Peyer's patch (tissue), 4 donors: ENCODE results near the gene GSKIP. TPM values are rescaled to one million over a fixed set of nuclear protein-coding genes. Genes with fewer than 3 reads are reported as not detected.

ENCODE experiments used
- DNase-seq, 3 donors: peaks; one replicate each; pipeline ENCODE4 v3.0.0-alpha.2; 2017 to 2019
- H3K27ac ChIP-seq, 4 donors: fragments of 200-600 bp; sonication (generic); one replicate each; pipeline ENCODE4 v1.5.1; 2016 to 2019
- H3K27me3 ChIP-seq, 2 donors: fragments of 200-600 bp; sonication (generic); one replicate each; pipeline ENCODE4 v1.5.1; 2019
- H3K36me3 ChIP-seq, 3 donors: fragments of 200-600 bp; sonication (generic); one replicate each; pipeline ENCODE4 v1.5.1; 2016 to 2019
- H3K4me1 ChIP-seq, 4 donors: fragments of 200-600 bp; sonication (generic); one replicate each; pipeline ENCODE4 v1.5.1; 2016 to 2019
- H3K4me3 ChIP-seq, 4 donors: fragments of 200-600 bp; sonication (generic); 1 replicate in 3 of 4; 2 replicates in 1 of 4; pipeline ENCODE4 v1.5.1; 2016 to 2019; ENCODE audit warnings: mild to moderate bottlenecking in 1 of 4
- H3K9me3 ChIP-seq, 4 donors: fragments of 200-600 bp; sonication (generic); one replicate each; pipeline ENCODE4 v1.5.1; 2016 to 2019; ENCODE audit warnings: mild to moderate bottlenecking in 1 of 4
- CTCF ChIP-seq, 6 experiments: fragments of 450-650 bp in 4 of 6; fragments of 200-600 bp in 2 of 6; sonication (generic) in 1 of 6; IDR thresholded peaks; one replicate each; pipeline ENCODE4 v1.5.1; 2017 to 2019; ENCODE audit warnings: antibody characterized with exemption in 6 of 6, mild to moderate bottlenecking in 3 of 6, moderate library complexity in 1 of 6
- POLR2A ChIP-seq, 2 donors: fragments of 450-650 bp; IDR thresholded peaks; one replicate each; pipeline ENCODE4 v1.5.1; 2017; ENCODE audit warnings: antibody characterized with exemption in 2 of 2, mild to moderate bottlenecking in 2 of 2, moderate library complexity in 2 of 2
- total RNA-seq, 4 donors: library from RNA; depleted of rRNA; stranded (reverse); fragments of >200 nt; gene quantifications; one replicate each; pipeline ENCODE4 v1.1.0, GENCODE V29; 2016

GSKIP gene
- total RNA-seq, 4 donors from 2014 or later = 56.8 to 140 (median 62.8) TPM

DNA sequence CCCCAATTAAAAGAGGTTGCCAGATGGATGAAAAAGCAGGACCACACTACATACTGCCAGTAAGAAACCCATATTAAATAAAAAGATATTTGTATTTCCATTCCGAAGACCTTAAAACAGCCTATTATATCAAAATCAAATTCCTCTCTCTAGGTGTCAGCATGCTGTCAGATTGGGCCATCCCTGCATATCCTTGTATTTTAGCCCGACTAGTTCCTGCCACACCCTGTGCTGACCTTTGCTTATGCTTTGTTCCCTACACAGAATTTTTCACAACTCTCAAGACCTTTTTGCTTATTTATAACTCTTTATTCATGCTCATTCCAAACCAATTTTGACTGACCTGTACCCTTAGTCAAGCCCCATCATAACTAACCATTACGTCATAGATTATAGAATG lies 12.8 kb downstream of the GSKIP start:
- Histone ChIP-seq H3K27me3 (no peaks in the 10 kb centered on the region), H3K27ac (no peak overlapping the region), H3K4me3 (no peak overlapping the region), H3K9me3 (no peaks in the 10 kb centered on the region), H3K36me3 (no peaks in the 10 kb centered on the region), H3K4me1 (no peaks in the 10 kb centered on the region)
- no peak for TF ChIP-seq CTCF (IDR thresholded peaks at IDR 0.05)
- DNase-seq = no peak

DNA sequence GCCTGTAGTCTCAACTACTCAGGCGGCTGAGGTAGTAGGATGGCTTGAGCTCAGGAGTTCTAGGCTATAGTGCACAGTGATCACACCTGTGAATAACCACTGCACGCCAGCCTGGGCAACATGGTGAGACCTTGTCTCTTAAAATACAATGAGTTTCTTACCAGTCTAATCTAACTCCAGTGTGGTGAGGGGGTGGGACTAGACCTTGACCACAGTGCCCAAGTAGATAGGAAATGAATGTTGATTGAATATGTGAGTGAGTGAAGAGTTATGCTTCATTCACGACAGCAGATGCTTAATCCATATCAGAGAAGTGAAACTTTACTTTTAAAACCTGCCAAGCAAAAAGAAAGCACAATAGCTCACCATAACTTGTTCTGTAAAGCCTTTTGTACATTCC lies 17.4 kb downstream of the GSKIP start:
- Histone ChIP-seq H3K4me1 (no peaks in the 10 kb centered on the region), H3K9me3 (no peaks in the 10 kb centered on the region), H3K36me3 (peaks cover 0 to 29% (median 0%) of the 10 kb centered on the region in 3 donors), H3K27ac (no peak overlapping the region), H3K4me3 (no peak overlapping the region), H3K27me3 (no peaks in the 10 kb centered on the region)
- no peak for DNase-seq
- TF ChIP-seq CTCF (IDR thresholded peaks at IDR 0.05) = no peak
- TF ChIP-seq POLR2A (IDR thresholded peaks at IDR 0.05) = no peak

GRCh38 chr14:96383445-96383844 lies 20.1 kb downstream of the GSKIP start:
- Histone ChIP-seq H3K27me3 (no peaks in the 10 kb centered on the region), H3K36me3 (peaks cover 0 to 46% (median 0%) of the 10 kb centered on the region in 3 donors)

GRCh38 chr14:96384053-96384452 lies 20.7 kb downstream of the GSKIP start:
- TF ChIP-seq CTCF (IDR thresholded peaks at IDR 0.05) (no peak), POLR2A (IDR thresholded peaks at IDR 0.05) (no peak)
- Histone ChIP-seq H3K4me3 (no peak overlapping the region), H3K36me3 (peaks cover 0 to 46% (median 0%) of the 10 kb centered on the region in 3 donors), H3K27ac (no peak overlapping the region), H3K27me3 (no peaks in the 10 kb centered on the region), H3K4me1 (no peaks in the 10 kb centered on the region), H3K9me3 (no peaks in the 10 kb centered on the region)
- no peak for DNase-seq

More at GRCh38 chr14:96383445-96383844, 20.1 kb downstream of the GSKIP start:
- H3K9me3 ChIP-seq = no peaks in the 10 kb centered on the region
- no peak for TF ChIP-seq CTCF (IDR thresholded peaks at IDR 0.05)
- TF ChIP-seq POLR2A (IDR thresholded peaks at IDR 0.05) = no peak
- DNase-seq = no peak
- H3K27ac ChIP-seq = no peak overlapping the region
- no peak overlapping the region for H3K4me3 ChIP-seq
- H3K4me1 ChIP-seq = no peaks in the 10 kb centered on the region

GRCh38 chr14:96384740-96385139 lies 21.4 kb downstream of the GSKIP start:
- DNase-seq = no peak
- H3K27me3 ChIP-seq = no peaks in the 10 kb centered on the region
- H3K27ac ChIP-seq = no peak overlapping the region
- no peaks in the 10 kb centered on the region for H3K4me1 ChIP-seq
- H3K36me3 ChIP-seq = peaks cover 0 to 46% (median 0%) of the 10 kb centered on the region in 3 donors
- H3K9me3 ChIP-seq = no peaks in the 10 kb centered on the region
- TF ChIP-seq POLR2A (IDR thresholded peaks at IDR 0.05) (no peak), CTCF (IDR thresholded peaks at IDR 0.05) (no peak)
- H3K4me3 ChIP-seq = no peak overlapping the region

DNA sequence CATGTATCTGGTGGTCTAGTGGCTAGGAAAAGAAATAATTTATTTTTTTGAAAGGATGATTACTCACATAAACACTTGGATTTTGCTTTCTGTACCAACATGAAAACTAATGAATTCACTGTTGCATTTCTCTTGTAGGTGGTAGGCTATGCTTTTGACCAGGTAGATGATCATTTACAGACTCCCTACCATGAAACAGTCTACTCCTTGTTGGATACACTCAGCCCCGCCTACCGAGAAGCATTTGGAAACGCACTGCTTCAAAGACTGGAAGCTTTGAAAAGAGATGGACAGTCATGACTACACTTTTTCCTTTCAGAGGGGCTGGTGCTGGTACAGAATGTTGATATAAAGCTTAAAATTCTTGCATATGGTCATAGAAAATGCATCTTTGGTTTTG lies 22.1 kb downstream of the GSKIP start:
- Histone ChIP-seq H3K9me3 (no peaks in the 10 kb centered on the region), H3K4me1 (no peaks in the 10 kb centered on the region), H3K27ac (no peak overlapping the region), H3K36me3 (peaks cover 0 to 46% (median 0%) of the 10 kb centered on the region in 3 donors), H3K4me3 (no peak overlapping the region), H3K27me3 (no peaks in the 10 kb centered on the region)
- no peak for DNase-seq
- TF ChIP-seq POLR2A (IDR thresholded peaks at IDR 0.05) (no peak), CTCF (IDR thresholded peaks at IDR 0.05) (no peak)
